Central memory CD8-positive, alpha-beta T cell (primary cell): ENCODE measurements around the gene SLC35E1.

ENCODE experiments used
- ATAC-seq: fragments of 150-1000 bp; cut with Tn5 transposase; replicated peaks from 2 replicates; pipeline ENCODE4 v1.10.0; 2022; ENCODE audit warnings: mild to moderate bottlenecking, moderate FRiP score, moderate number of reproducible peaks; ENCODE audit not compliant: poor library complexity, severe bottlenecking; ENCODE audit errors: extremely low read depth
- DNase-seq, 2 donors: peaks; one replicate each; pipeline ENCODE4 v3.0.0; 2021; ENCODE audit warnings: low spot score in 2 of 2
- H3K27ac Mint-ChIP-seq: one replicate; pipeline ENCODE4 v1.8.0; 2022; ENCODE audit warnings: low read depth, mild to moderate bottlenecking, moderate library complexity, mixed read lengths
- H3K27me3 Mint-ChIP-seq: one replicate; pipeline ENCODE4 v1.8.0; 2022; ENCODE audit warnings: mixed read lengths
- H3K36me3 Mint-ChIP-seq: one replicate; pipeline ENCODE4 v1.8.0; 2022; ENCODE audit warnings: mild to moderate bottlenecking, moderate library complexity, mixed read lengths; ENCODE audit not compliant: insufficient read depth
- H3K4me1 Mint-ChIP-seq: one replicate; pipeline ENCODE4 v1.8.0; 2022; ENCODE audit warnings: mixed read lengths
- H3K4me3 Mint-ChIP-seq: one replicate; pipeline ENCODE4 v1.8.0; 2022; ENCODE audit warnings: mild to moderate bottlenecking, moderate library complexity, mixed read lengths
- H3K9me3 Mint-ChIP-seq: one replicate; pipeline ENCODE4 v1.8.0; 2022; ENCODE audit warnings: mixed read lengths

Gene SLC35E1

DNA sequence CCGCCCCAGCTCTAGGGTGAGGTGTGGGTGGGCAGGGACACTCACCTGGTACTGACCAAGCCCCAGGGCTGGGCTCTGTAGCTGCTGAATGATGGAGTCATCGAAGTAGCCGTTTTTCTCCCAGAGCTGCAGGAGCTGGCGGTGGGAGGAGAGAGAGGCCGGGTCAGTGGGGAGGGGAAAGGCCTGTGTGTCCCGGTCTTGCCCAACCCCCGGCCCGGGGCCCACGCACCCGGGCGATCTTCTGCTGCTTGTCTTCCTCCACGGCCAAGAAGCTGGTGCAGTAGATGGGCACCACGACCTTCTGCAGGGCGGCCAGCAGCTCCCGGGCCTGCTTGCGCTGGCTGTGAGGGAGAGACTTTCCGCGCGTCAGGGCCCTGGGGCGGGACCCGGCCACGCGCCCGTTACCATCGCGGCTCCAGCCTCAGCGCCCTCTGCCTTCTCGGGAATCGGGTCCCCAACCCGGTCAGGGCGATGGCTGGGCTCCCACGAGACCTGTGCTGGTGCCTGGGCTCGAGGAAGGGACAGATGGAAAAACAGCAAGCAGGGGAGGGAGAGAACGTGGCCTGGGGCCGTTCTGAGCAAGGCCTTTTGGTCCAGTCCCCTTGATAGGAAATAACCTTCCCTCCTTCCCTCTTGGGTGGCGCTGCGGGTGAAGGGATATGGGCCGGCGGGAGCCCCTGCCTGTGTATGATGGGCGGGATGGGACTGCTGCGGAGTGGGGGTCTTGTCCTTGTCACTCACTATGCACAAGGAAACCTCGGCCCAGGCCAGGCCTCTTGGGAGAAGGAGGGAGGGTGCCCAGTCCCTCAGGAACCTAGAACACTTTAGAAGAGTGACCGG lies 41.5 kb downstream of the SLC35E1 start:
- H3K27me3 Mint-ChIP-seq: no peaks in the 10 kb centered on the region
- no peak for DNase-seq
- H3K27ac Mint-ChIP-seq: no peak overlapping the region
- H3K4me3 Mint-ChIP-seq: no peak overlapping the region
- ATAC-seq: no peak
- H3K4me1 Mint-ChIP-seq: peaks cover 4% of the 10 kb centered on the region
- peaks cover 44% of the 10 kb centered on the region for H3K36me3 Mint-ChIP-seq
- H3K9me3 Mint-ChIP-seq: no peaks in the 10 kb centered on the region

DNA sequence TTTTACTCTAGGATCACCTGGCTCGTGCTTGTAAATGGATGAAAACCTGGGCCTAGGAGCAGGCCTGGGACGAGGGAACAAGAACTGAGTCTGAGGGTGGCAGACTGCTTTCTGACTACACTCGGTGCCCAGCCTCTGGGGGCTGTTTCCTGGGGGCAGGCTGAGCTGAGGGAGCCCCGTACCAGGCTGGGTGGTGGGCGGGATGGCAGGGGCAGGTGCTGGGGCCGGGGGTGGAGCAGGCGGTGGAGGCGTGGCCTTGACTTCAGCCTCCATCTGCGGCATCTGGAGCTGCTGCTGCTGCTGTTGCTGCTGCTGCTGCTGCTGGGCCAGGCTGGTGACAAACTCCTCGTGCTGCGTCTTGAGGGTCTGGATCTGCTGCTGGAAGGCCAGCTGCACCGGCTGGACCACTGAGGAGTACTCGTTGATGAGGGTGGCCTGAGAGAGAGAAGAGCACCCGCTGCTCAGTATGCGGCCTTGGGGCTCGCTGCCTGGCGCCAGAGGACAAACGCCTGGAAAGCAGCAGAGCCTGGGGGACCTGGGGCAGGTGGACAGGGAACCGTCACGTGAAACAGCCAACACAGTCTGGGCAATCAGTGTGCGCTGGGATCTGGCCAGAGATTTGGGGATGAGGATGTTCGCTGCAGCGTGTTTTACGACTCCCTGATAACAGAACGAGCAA lies 42.6 kb downstream of the SLC35E1 start:
- H3K27me3 Mint-ChIP-seq: no peaks in the 10 kb centered on the region
- H3K27ac Mint-ChIP-seq: no peak overlapping the region
- no peak for DNase-seq
- H3K4me3 Mint-ChIP-seq: no peak overlapping the region
- H3K36me3 Mint-ChIP-seq: peaks cover 45% of the 10 kb centered on the region
- ATAC-seq: no peak
- no peaks in the 10 kb centered on the region for H3K9me3 Mint-ChIP-seq
- peaks cover 4% of the 10 kb centered on the region for H3K4me1 Mint-ChIP-seq

DNA sequence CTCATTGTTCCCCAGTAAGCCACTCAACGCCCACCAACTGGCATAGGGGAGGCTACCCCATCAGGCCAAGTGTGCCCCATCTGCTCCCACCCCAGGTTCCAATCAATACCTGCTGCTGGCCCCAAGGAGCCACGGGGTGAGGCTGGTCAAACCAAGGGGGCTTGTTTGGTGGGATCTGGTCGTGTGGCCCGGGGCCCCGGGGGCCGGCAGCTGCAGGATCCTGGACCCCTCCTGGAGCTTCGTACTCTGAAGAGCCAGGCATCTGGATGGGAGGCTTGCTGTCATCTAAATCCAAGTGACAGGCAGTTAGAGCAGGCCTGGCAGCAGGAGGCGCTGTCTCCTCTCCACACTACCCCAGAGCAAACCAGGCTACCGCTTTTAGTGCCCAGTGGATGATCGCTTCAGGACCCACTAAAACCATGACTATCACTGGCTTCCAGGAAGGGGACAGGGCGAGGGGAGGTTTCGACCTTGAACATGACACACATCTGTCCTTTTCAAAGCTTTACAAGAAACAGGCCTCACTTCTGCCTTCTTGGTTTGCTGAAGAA lies 44.2 kb downstream of the SLC35E1 start:
- peak; percentile 21 to 36 for DNase-seq
- no peak for ATAC-seq
- Mint-ChIP-seq H3K4me3 (no peak overlapping the region), H3K9me3 (no peaks in the 10 kb centered on the region), H3K36me3 (peaks cover 45% of the 10 kb centered on the region), H3K27ac (no peak overlapping the region), H3K27me3 (no peaks in the 10 kb centered on the region), H3K4me1 (peaks cover 4% of the 10 kb centered on the region)

DNA sequence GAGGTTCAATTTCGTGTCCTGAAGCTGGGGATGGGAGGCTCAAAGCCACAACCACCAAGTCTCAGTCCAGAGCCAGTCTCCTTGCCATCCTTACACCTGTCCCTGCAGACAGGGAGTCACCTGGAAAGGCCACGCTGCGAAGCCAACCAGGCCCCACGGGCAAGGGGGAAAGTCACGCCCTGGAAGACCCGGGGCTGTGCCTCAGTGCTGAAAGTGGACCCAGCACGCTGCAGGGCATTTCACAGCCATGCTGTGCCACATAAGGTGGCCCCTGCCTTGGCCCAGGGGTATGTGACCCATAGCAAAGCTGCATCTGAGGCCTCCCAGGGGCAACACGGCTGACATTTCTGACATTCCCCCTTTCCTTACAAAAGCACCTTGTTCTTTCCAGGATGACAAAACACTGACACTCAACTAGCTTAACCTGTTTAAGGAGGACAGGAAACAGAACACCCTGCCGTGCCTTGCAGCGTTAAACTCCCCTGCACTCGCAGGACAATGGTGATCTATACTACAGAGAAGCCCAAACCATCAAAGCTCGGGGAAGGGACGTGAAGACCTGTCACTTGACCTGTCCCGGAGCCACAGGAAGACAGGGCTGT lies 44.8 kb downstream of the SLC35E1 start:
- H3K27me3 Mint-ChIP-seq: no peaks in the 10 kb centered on the region
- no peak overlapping the region for H3K4me3 Mint-ChIP-seq
- peaks cover 45% of the 10 kb centered on the region for H3K36me3 Mint-ChIP-seq
- no peaks in the 10 kb centered on the region for H3K9me3 Mint-ChIP-seq
- ATAC-seq (no peak), DNase-seq (no peak)
- H3K27ac Mint-ChIP-seq: no peak overlapping the region
- peaks cover 4% of the 10 kb centered on the region for H3K4me1 Mint-ChIP-seq

DNA sequence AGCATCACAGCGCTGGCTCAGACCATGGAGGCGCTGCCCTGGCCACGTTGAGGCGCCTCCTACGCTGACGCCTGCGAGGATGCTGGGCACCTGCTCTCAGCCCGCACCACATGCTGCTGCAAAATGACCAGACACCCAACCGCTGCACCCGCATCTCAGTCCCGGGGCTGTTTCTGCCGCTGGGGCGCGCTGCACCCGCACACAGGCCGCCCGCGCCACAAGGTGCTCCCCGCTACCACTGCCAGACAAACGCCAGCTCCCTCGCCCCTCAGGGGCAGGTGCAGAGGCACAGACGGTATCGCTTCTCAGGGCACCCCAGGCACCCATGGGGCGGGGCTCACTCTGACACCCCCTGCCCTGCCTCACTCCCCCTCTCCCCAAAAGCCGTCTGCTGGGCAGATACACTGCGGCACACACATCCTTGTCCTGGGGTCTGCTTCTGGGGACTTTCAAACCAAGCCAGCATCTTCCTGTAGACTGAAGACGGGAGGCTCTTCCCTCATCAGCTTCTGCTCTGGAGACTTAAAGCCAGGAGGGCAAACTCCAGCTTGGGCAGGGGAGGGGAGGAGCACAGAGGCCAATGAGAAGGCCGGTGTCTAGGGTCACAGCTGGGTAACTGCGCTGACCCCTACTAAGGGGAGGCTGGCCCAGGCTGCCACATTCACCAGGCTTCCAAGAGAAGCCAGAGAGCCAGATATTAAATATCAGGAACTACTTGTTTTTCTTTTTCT lies 46.3 kb downstream of the SLC35E1 start:
- no peaks in the 10 kb centered on the region for H3K27me3 Mint-ChIP-seq
- H3K9me3 Mint-ChIP-seq: no peaks in the 10 kb centered on the region
- no peak for ATAC-seq
- H3K36me3 Mint-ChIP-seq: peaks cover 42% of the 10 kb centered on the region
- no peak for DNase-seq
- no peaks in the 10 kb centered on the region for H3K4me1 Mint-ChIP-seq
- no peak overlapping the region for H3K27ac Mint-ChIP-seq
- H3K4me3 Mint-ChIP-seq: no peak overlapping the region

DNA sequence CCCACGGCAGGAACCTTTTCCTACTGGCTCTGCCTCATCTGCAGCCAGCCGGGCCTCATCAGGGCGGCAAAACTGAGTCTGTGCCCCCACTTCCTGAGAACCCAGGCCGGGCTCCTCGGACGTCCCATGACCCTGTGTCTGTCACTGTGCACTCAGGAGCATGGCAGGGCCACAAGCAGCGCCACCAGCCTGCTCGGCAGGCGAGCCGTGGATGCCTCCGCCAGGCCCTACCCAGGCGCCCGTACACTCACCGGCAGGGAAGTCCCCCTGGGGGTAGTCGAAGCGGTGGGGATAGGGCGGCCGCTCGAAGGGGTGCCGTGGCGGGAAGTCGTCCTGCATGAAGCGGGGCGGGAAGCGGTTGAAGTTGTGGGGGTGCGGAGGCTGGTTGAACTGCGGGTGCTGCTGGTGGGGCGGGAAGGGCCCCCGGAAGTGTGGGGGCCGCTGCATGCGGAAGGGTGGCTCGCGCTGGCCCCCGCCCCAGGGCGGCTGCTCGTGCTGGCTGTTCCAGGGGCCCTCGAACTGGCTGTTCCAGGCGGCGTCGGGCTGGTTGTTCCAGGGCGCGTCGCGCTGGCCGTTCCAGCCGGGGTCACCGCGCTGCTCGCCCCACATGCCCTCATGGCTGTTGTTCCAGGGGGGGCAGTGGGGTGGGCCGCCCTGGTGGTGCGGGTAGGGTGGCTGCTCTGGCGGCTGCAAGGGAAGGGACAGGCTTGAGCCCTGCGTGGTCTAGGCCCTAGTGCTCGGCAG lies 47.1 kb downstream of the SLC35E1 start:
- Mint-ChIP-seq H3K4me3 (no peak overlapping the region), H3K27me3 (no peaks in the 10 kb centered on the region), H3K4me1 (no peaks in the 10 kb centered on the region), H3K9me3 (no peaks in the 10 kb centered on the region), H3K36me3 (peaks cover 47% of the 10 kb centered on the region), H3K27ac (no peak overlapping the region)
- ATAC-seq (no peak), DNase-seq (no peak)

DNA sequence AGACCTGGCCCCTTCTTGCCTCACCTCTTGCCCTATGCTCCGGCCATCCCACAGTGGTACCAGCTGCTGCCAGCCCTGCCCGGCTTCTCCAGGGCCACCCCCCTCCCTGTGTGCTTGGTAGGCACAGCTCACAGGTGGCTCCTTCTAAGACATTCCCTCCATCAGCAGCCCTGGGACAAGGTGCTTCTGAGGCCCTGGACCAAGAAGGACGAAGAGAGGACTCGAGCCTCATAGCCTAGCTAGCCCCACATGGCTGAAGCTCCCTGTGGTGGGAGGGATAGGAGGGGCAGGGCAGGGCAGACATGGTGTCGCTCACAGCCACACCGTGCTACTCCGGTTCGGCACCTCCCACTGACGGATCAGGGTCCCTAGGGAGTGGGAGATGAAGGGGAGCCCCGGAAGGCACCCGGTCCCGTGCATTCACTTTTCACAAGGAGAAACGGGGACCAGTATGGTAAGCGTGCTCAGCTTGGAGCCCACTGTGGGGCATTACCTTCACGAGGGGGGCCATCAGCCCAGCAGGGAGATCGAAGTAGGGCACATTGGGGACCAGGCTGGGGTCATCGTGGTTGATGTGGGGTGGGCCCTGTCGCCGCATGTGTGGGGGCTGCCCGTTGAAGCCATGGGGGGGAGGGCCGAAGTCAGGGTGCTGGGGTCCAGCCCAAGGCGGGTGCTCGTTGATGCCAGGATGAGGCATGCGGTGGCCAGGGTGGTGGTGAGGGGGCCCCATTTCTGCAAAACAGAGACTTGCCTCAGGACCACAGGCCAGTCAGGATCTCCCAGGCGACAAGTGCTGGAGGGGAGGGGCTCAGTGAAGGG lies 49.4 kb downstream of the SLC35E1 start:
- Mint-ChIP-seq H3K4me3 (no peak overlapping the region), H3K27ac (no peak overlapping the region), H3K9me3 (no peaks in the 10 kb centered on the region), H3K4me1 (peaks cover 3% of the 10 kb centered on the region), H3K36me3 (peaks cover 53% of the 10 kb centered on the region), H3K27me3 (no peaks in the 10 kb centered on the region)
- DNase-seq: no peak
- no peak for ATAC-seq

DNA sequence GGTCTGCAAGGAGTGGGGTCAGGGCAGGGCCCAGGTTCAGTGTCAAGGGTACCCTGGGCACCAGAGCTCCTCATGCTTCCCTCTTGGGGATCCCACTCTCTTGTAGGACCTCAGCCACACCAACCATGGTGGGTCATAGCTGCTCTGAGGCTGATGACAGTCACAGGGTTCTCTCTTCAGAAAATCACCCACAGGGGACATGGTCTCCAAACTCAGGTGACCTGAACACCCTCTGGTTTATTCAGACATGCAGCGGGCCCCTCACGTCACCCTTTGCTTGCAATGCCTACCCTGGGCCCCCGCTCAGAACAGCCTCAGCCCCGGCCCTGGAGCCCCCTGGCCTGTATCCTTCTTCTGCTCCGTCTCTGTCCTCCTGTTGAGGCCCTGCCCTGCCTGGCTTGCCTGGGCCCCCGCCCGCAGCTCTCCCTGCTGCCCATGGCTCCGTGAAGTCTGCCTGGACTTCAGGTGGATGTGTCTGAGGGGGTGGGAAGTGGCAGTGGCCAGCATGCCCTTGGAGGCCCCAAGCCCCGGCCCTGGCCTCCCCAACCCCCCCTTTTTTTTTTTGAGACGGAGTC lies 50.4 kb downstream of the SLC35E1 start:
- H3K4me3 Mint-ChIP-seq: no peak overlapping the region
- peaks cover 49% of the 10 kb centered on the region for H3K36me3 Mint-ChIP-seq
- no peak for ATAC-seq
- DNase-seq: no peak
- peaks cover 12% of the 10 kb centered on the region for H3K4me1 Mint-ChIP-seq
- no peaks in the 10 kb centered on the region for H3K27me3 Mint-ChIP-seq
- no peak overlapping the region for H3K27ac Mint-ChIP-seq
- no peaks in the 10 kb centered on the region for H3K9me3 Mint-ChIP-seq

DNA sequence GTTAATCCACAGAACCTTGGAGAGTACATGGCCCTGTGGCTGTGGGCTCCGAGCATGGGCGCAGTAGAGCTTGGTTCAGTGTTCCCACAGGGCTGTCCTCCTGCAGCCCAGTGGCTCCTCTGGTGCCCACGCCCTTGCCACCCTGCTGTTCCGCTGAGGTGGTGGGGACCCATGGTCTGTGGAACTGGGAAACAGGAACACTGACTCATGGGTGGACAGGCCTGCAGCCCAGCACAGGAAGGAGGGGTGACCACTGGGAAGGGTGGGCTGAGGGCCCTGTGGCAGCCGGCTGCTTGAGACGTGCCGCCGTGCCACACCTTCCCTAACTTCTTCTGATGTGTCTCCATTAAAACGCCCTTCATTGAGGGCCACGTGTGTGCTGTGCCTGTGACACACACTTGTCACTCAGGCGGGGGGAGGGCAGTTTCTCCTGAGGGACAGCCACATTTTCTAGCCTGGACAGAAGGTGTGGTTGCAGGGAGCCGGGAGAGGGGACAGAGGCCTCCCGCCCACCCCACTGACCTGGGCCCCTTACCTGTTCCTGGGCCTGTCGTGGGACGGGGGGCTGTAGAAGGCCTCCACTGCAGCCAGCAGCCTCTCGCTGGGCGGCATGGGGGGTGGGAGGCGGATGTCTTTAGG lies 51.1 kb downstream of the SLC35E1 start:
- peaks cover 46% of the 10 kb centered on the region for H3K36me3 Mint-ChIP-seq
- H3K4me1 Mint-ChIP-seq: peaks cover 15% of the 10 kb centered on the region
- no peak overlapping the region for H3K27ac Mint-ChIP-seq

DNA sequence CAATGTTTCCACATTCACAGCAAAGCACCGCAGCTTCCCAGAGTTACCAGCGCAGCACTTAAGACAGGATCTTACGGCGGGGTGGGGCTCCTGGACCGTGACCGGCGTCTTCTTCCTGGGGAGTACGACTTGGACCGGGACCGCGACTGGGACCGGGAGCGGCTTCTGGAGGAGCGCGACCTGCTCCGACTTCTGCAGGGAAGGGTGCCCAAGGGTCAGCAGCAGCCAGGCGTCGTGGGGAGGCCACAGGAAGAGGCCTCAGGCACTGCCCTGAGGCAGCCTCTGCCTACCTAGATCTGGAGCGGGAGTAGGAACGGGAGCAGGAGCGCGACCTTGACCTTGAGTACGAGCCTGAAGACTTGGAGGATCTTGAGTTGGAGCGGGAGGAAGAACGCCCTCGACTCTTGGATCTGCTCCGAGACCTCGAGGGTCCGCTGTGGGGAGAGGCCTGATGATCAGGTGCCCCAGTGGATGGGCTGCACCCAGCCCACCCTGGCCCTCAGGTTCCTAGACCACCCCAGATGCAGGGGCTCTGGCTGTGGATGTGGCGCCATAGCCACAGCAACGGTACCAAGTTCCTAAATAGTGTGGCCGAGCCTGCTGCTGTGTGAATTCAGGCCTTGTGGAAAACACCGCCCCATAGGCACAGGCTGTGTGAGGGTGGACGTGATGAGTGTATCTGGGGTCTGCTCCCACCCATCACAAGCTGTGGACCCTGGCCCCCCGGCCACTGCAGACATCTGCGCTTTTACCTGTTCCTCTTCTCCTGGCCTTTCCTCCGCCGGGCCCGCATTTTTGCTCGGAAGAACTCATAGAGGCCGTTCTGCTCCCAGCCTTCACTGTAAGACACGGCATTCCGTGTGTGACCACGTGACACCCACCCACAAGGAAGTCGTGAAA lies 51.9 kb downstream of the SLC35E1 start:
- peaks cover 44% of the 10 kb centered on the region for H3K36me3 Mint-ChIP-seq
- H3K9me3 Mint-ChIP-seq: no peaks in the 10 kb centered on the region
- no peak for DNase-seq
- no peaks in the 10 kb centered on the region for H3K27me3 Mint-ChIP-seq
- H3K4me3 Mint-ChIP-seq: no peak overlapping the region
- no peak overlapping the region for H3K27ac Mint-ChIP-seq
- no peak for ATAC-seq
- H3K4me1 Mint-ChIP-seq: peaks cover 15% of the 10 kb centered on the region

More for the DNA sequence above, 51.1 kb downstream of the SLC35E1 start:
- no peaks in the 10 kb centered on the region for H3K27me3 Mint-ChIP-seq
- DNase-seq: no peak
- no peak overlapping the region for H3K4me3 Mint-ChIP-seq
- ATAC-seq: no peak
- H3K9me3 Mint-ChIP-seq: no peaks in the 10 kb centered on the region
